HEK293 (cell line): ENCODE data around the gene TMEM61.

Experiments used
- CTCF ChIA-PET: fragments of 350-600 bp; formaldehyde crosslinking; extraction: SDS; loops from one replicate; lab custom pipeline; 2021; ENCODE audit warnings: antibody characterized with exemption; lab: Yijun Ruan, JAX
- POLR2A ChIA-PET: fragments of 300-600 bp; formaldehyde crosslinking; extraction: SDS; loops from one replicate; lab custom pipeline; 2020; ENCODE audit warnings: antibody characterized with exemption, inconsistent platforms; lab: Yijun Ruan, JAX
- H3K27ac ChIP-seq: fragments of 200-500 bp; sonication (Bioruptor generic); 2 replicates; pipeline ENCODE4 v1.5.1; 2014; ENCODE audit warnings: low read depth, low read length, control low read depth, inconsistent platforms; ENCODE audit errors: extremely low read depth
- H3K36me3 ChIP-seq, 2 experiments: fragments of 200-500 bp in 1 of 2; sonication (Bioruptor generic) in 1 of 2; 1 replicate in 1 of 2; 2 replicates in 1 of 2; pipeline ENCODE4 v1.5.1; 2014 to 2017; ENCODE audit warnings: inconsistent platforms in 2 of 2, low read length in 2 of 2; ENCODE audit not compliant: control insufficient read depth in 2 of 2, insufficient read depth in 1 of 2
- H3K4me1 ChIP-seq: fragments of 200-500 bp; sonication (Bioruptor generic); 2 replicates; pipeline ENCODE4 v1.5.1; 2014; ENCODE audit warnings: mild to moderate bottlenecking, low read length, inconsistent platforms; ENCODE audit not compliant: control insufficient read depth, insufficient read depth
- H3K4me3 ChIP-seq: 2 replicates; pipeline ENCODE4 v1.5.1; 2011; ENCODE audit warnings: low read depth, mild to moderate bottlenecking, control low read depth, low read length, moderate library complexity
- H3K9me3 ChIP-seq: fragments of 200-500 bp; sonication (Bioruptor generic); 2 replicates; pipeline ENCODE4 v1.5.1; 2014; ENCODE audit warnings: low read depth, low read length, inconsistent platforms; ENCODE audit not compliant: control insufficient read depth, insufficient read depth
- AEBP2 ChIP-seq: fragments of 450-650 bp; formaldehyde crosslinking; IDR thresholded peaks from 2 replicates; pipeline ENCODE4 v1.5.1; 2016; ENCODE audit warnings: missing biosample characterization, missing genetic modification characterization, borderline replicate concordance
- HOXD13 ChIP-seq: sonication (generic); formaldehyde crosslinking; IDR thresholded peaks from 2 replicates; pipeline ENCODE4 v1.8.0; 2022; ENCODE audit warnings: missing genetic modification reagents, borderline replicate concordance
- MEIS1 ChIP-seq: sonication (generic); formaldehyde crosslinking; IDR thresholded peaks from 2 replicates; pipeline ENCODE4 v1.8.1; 2022; ENCODE audit warnings: missing genetic modification reagents, mild to moderate bottlenecking, borderline replicate concordance
- MZF1 ChIP-seq: fragments of 450-650 bp; formaldehyde crosslinking; IDR thresholded peaks from 2 replicates; pipeline ENCODE4 v1.5.1; 2017; ENCODE audit warnings: missing biosample characterization, missing genetic modification characterization, borderline replicate concordance
- TCF7L2 ChIP-seq: IDR thresholded peaks from 2 replicates; pipeline ENCODE4 v1.6.1; 2011; ENCODE audit warnings: low read depth, mild to moderate bottlenecking, inconsistent platforms, low read length, moderate library complexity, borderline replicate concordance
- TSHZ1 ChIP-seq: fragments of 450-650 bp; formaldehyde crosslinking; IDR thresholded peaks from 2 replicates; pipeline ENCODE4 v1.5.1; 2016; ENCODE audit warnings: missing biosample characterization, missing genetic modification characterization, borderline replicate concordance
- ZFP3 ChIP-seq: fragments of 450-650 bp; formaldehyde crosslinking; IDR thresholded peaks from 2 replicates; pipeline ENCODE4 v1.5.1; 2016; ENCODE audit warnings: low read depth, missing biosample characterization, missing genetic modification characterization
- ZNF148 ChIP-seq: fragments of 450-650 bp; formaldehyde crosslinking; IDR thresholded peaks from 2 replicates; pipeline ENCODE4 v1.5.0; 2017; ENCODE audit warnings: missing biosample characterization, missing genetic modification characterization, borderline replicate concordance
- ZNF175 ChIP-seq: fragments of 450-650 bp; formaldehyde crosslinking; IDR thresholded peaks from 2 replicates; pipeline ENCODE4 v1.5.1; 2016; ENCODE audit warnings: missing biosample characterization, missing genetic modification characterization
- ZNF184 ChIP-seq: fragments of 450-650 bp; IDR thresholded peaks from 2 replicates; pipeline ENCODE4 v1.5.1; 2018; ENCODE audit warnings: missing biosample characterization, mild to moderate bottlenecking, missing genetic modification characterization
- ZNF549 ChIP-seq: fragments of 450-650 bp; IDR thresholded peaks from 2 replicates; pipeline ENCODE4 v1.5.1; 2018; ENCODE audit warnings: missing biosample characterization, missing genetic modification characterization, mild to moderate bottlenecking, inconsistent platforms, moderate library complexity
- ZNF558 ChIP-seq: fragments of 450-650 bp; formaldehyde crosslinking; IDR thresholded peaks from 2 replicates; pipeline ENCODE4 v1.5.1; 2016; ENCODE audit warnings: missing biosample characterization, missing genetic modification characterization
- ZNF623 ChIP-seq: fragments of 450-650 bp; formaldehyde crosslinking; IDR thresholded peaks from 2 replicates; pipeline ENCODE4 v1.5.1; 2016; ENCODE audit warnings: missing biosample characterization, missing genetic modification characterization
- ZNF670 ChIP-seq: fragments of 450-650 bp; formaldehyde crosslinking; IDR thresholded peaks from 2 replicates; pipeline ENCODE4 v1.5.1; 2016; ENCODE audit warnings: missing biosample characterization, missing genetic modification characterization, low read depth
- TF ChIP-seq, protein P1 (sequence below): fragments of 450-650 bp; formaldehyde crosslinking; IDR thresholded peaks from 2 replicates; pipeline ENCODE4 v1.5.1; 2017; ENCODE audit warnings: missing biosample characterization, missing genetic modification characterization
- TF ChIP-seq, protein P2 (sequence below): fragments of 450-650 bp; formaldehyde crosslinking; IDR thresholded peaks from 2 replicates; pipeline ENCODE4 v1.5.1; 2017; ENCODE audit warnings: missing biosample characterization, missing genetic modification characterization
- TF ChIP-seq, protein P3 (sequence below): fragments of 450-650 bp; formaldehyde crosslinking; IDR thresholded peaks from 2 replicates; pipeline ENCODE4; 2016; ENCODE audit warnings: missing biosample characterization, missing genetic modification characterization

TMEM61 gene

GRCh38 chr1:54962612-54963395 is 17.6 kb upstream of the TMEM61 start:
- TF ChIP-seq ZNF148 (tag by site-specific recombination) (no peak), HOXD13 (CRISPR knock-in tag) (no peak), ZNF184 (tag by site-specific recombination) (no peak), ZNF175 (no peak), ZFP3 (no peak), ZNF670 (no peak), ZNF623 (no peak), TCF7L2 (no peak), ZNF549 (no peak), TSHZ1 (tag by site-specific recombination) (no peak), ZNF558 (tag by site-specific recombination) (no peak), AEBP2 (tag by site-specific recombination) (no peak), MZF1 (tag by site-specific recombination) (no peak), MEIS1 (no peak)
- TF ChIP-seq, protein P1, sequence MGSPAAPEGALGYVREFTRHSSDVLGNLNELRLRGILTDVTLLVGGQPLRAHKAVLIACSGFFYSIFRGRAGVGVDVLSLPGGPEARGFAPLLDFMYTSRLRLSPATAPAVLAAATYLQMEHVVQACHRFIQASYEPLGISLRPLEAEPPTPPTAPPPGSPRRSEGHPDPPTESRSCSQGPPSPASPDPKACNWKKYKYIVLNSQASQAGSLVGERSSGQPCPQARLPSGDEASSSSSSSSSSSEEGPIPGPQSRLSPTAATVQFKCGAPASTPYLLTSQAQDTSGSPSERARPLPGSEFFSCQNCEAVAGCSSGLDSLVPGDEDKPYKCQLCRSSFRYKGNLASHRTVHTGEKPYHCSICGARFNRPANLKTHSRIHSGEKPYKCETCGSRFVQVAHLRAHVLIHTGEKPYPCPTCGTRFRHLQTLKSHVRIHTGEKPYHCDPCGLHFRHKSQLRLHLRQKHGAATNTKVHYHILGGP (tag by site-specific recombination), result no peak
- TF ChIP-seq, protein P2, sequence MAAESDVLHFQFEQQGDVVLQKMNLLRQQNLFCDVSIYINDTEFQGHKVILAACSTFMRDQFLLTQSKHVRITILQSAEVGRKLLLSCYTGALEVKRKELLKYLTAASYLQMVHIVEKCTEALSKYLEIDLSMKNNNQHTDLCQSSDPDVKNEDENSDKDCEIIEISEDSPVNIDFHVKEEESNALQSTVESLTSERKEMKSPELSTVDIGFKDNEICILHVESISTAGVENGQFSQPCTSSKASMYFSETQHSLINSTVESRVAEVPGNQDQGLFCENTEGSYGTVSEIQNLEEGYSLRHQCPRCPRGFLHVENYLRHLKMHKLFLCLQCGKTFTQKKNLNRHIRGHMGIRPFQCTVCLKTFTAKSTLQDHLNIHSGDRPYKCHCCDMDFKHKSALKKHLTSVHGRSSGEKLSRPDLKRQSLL, result no peak
- TF ChIP-seq, protein P3, sequence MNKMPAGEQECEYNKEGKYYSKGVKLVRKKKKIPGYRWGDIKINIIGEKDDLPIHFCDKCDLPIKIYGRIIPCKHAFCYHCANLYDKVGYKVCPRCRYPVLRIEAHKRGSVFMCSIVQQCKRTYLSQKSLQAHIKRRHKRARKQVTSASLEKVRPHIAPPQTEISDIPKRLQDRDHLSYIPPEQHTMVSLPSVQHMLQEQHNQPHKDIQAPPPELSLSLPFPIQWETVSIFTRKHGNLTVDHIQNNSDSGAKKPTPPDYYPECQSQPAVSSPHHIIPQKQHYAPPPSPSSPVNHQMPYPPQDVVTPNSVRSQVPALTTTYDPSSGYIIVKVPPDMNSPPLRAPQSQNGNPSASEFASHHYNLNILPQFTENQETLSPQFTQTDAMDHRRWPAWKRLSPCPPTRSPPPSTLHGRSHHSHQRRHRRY, result no peak
- CTCF ChIA-PET, result interaction anchor here (0.6 to 4.7 kb wide), 6 partner anchors 11 to 34 kb away, joined by 3 to 18 read pairs (median 5); no protein-coding TSS in a partner anchor
- no peak overlapping the region for H3K27ac ChIP-seq
- no peaks in the 10 kb centered on the region for H3K36me3 ChIP-seq
- H3K4me1 ChIP-seq, result no peaks in the 10 kb centered on the region
- no peak overlapping the region for H3K4me3 ChIP-seq
- POLR2A ChIA-PET, result interaction anchor here (0.6 kb wide), 1 partner anchor 30 kb away, joined by 3 read pairs; no protein-coding TSS in a partner anchor
- H3K9me3 ChIP-seq, result no peaks in the 10 kb centered on the region
